ENCODE data around the gene PRKAR1B. TPM values are rescaled to one million over a fixed set of nuclear protein-coding genes. Genes with fewer than 3 reads are reported as not detected.

Gene PRKAR1B
- total RNA-seq, 1 donor from 2014 or later = 14.7 TPM

DNA sequence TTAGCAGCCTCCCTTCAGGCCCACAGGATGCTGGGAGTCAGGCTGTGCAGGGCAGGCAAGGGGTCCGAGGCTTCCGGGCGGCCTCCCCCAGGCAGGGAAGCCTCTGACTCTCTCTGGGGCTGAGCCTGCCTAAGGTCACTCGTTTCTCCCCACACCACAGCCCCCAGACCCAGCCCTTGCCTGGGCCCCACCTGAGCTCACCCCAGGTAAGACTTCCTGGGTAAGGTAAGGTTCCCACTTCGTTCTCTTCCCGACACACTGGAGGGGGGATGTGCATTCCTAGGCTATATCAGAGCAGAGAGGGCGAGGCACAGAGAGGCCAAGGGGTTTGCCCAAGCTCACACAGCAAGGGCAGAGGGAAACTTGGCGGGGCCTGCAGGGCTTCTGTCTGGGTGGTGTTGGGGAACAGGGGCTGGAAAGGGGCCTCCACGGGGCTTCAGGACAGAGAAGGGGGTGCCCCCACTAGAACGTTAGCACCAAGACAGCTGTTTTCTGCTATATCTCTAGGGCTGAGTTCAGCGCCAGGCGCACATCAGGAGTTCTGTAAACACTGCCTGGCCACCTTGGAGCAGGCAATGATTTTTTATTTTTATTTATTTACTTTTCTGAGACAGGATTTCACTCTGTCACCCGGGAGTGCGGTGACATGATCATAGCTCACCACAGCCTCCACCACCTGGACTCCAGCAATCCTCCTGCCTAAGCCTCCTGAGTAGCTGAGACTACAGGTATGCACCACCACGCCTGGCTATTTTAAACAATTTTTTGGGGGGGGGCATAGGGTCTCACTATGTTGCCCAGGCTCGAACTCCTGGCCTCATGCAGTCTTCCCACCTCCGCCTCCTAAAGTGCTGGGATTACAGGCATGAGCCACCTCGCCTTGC, 182.5 kb downstream of the PRKAR1B start:
- Histone ChIP-seq H3K4me3 (ENCODE audit: insufficient read depth, low read depth, low read length) (no peak overlapping the region), H3K4me2 (ENCODE audit: low read length) (no peak overlapping the region), H3K27ac (ENCODE audit: low read depth, low read length) (no peak overlapping the region), H3K4me1 (ENCODE audit: insufficient read depth, low read length) (peaks cover 29% of the 10 kb centered on the region), H3K9me3 (ENCODE audit: insufficient read depth, low read depth, low read length) (no peaks in the 10 kb centered on the region), H3K79me2 (ENCODE audit: insufficient read depth, low read length) (no peaks in the 10 kb centered on the region), H4K20me1 (ENCODE audit: insufficient read depth, low read length) (no peaks in the 10 kb centered on the region), H3K27me3 (ENCODE audit: insufficient read depth, low read length) (no peaks in the 10 kb centered on the region), H3K9ac (ENCODE audit: low read length) (no peak overlapping the region), H2AFZ (ENCODE audit: low read depth, low read length) (no peak overlapping the region), H3K36me3 (ENCODE audit: insufficient read depth, low read length) (no peaks in the 10 kb centered on the region)
- no peaks in the 10 kb centered on the region for H3K27me3 Mint-ChIP-seq (ENCODE audit: low read depth, unreplicated experiment)
- DNase-seq (ENCODE audit: low read depth) (no peak), FAIRE-seq (no peak)
- peaks cover 22% of the 10 kb centered on the region for H3K4me1 Mint-ChIP-seq (ENCODE audit: low read depth, unreplicated experiment)
- TF ChIP-seq EZH2 (IDR thresholded peaks at IDR 0.05; ENCODE audit: insufficient read depth, low read length) = no peak
- TF ChIP-seq, protein P1, sequence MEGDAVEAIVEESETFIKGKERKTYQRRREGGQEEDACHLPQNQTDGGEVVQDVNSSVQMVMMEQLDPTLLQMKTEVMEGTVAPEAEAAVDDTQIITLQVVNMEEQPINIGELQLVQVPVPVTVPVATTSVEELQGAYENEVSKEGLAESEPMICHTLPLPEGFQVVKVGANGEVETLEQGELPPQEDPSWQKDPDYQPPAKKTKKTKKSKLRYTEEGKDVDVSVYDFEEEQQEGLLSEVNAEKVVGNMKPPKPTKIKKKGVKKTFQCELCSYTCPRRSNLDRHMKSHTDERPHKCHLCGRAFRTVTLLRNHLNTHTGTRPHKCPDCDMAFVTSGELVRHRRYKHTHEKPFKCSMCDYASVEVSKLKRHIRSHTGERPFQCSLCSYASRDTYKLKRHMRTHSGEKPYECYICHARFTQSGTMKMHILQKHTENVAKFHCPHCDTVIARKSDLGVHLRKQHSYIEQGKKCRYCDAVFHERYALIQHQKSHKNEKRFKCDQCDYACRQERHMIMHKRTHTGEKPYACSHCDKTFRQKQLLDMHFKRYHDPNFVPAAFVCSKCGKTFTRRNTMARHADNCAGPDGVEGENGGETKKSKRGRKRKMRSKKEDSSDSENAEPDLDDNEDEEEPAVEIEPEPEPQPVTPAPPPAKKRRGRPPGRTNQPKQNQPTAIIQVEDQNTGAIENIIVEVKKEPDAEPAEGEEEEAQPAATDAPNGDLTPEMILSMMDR (IDR thresholded peaks at IDR 0.05; ENCODE audit: insufficient read depth, low read depth, low read length) = no peak
- peaks cover 3% of the 10 kb centered on the region for H3K9me3 Mint-ChIP-seq (ENCODE audit: unreplicated experiment)
- no peak overlapping the region for H3K27ac Mint-ChIP-seq (ENCODE audit: unreplicated experiment)
- no peak overlapping the region for H3K4me3 Mint-ChIP-seq (ENCODE audit: unreplicated experiment)
- no peaks in the 10 kb centered on the region for H3K36me3 Mint-ChIP-seq (ENCODE audit: low read depth, unreplicated experiment)

- Mint-ChIP-seq H3K9me3 (ENCODE audit: unreplicated experiment) (peaks cover 3% of the 10 kb centered on the region), H3K27ac (ENCODE audit: unreplicated experiment) (no peak overlapping the region), H3K27me3 (ENCODE audit: low read depth, unreplicated experiment) (no peaks in the 10 kb centered on the region), H3K4me3 (ENCODE audit: unreplicated experiment) (no peak overlapping the region), H3K4me1 (ENCODE audit: low read depth, unreplicated experiment) (peaks cover 25% of the 10 kb centered on the region), H3K36me3 (ENCODE audit: low read depth, unreplicated experiment) (no peaks in the 10 kb centered on the region)
- Histone ChIP-seq H3K9me3 (ENCODE audit: insufficient read depth, low read depth, low read length) (no peaks in the 10 kb centered on the region), H3K9ac (ENCODE audit: low read length) (peak overlapping the region; percentile 73), H3K36me3 (ENCODE audit: insufficient read depth, low read length) (no peaks in the 10 kb centered on the region), H2AFZ (ENCODE audit: low read depth, low read length) (no peak overlapping the region), H3K4me1 (ENCODE audit: insufficient read depth, low read length) (peaks cover 37% of the 10 kb centered on the region), H3K27ac (ENCODE audit: low read depth, low read length) (peak overlapping the region; percentile 84), H4K20me1 (ENCODE audit: insufficient read depth, low read length) (no peaks in the 10 kb centered on the region), H3K27me3 (ENCODE audit: insufficient read depth, low read length) (no peaks in the 10 kb centered on the region), H3K4me2 (ENCODE audit: low read length) (peak overlapping the region; percentile 68), H3K79me2 (ENCODE audit: insufficient read depth, low read length) (no peaks in the 10 kb centered on the region), H3K4me3 (ENCODE audit: insufficient read depth, low read depth, low read length) (no peak overlapping the region)
- TF ChIP-seq EZH2 (IDR thresholded peaks at IDR 0.05; ENCODE audit: insufficient read depth, low read length) = no peak
- TF ChIP-seq, protein P1 (IDR thresholded peaks at IDR 0.05; ENCODE audit: insufficient read depth, low read depth, low read length) = no peak
- FAIRE-seq (no peak), DNase-seq (ENCODE audit: low read depth) (no peak)
Measured at GRCh38 chr7:543501-544337, 183.4 kb downstream of the PRKAR1B start.

Data from astrocyte (in vitro differentiated cells and primary cell).